GM19023 (cell line): ENCODE data around the gene SERF2.
"Not testable (repeated sequence)": the region's sequence is repeated elsewhere in the genome, so short reads cannot be mapped to it uniquely, and the experiment has no call there.

ENCODE experiments used
- ATAC-seq: cut with Tn5 transposase; IDR thresholded peaks from one replicate; pipeline ENCODE4 v1.9.1; 2021; ENCODE audit warnings: mild to moderate bottlenecking, moderate library complexity; ENCODE audit not compliant: unreplicated experiment

SERF2 gene

DNA sequence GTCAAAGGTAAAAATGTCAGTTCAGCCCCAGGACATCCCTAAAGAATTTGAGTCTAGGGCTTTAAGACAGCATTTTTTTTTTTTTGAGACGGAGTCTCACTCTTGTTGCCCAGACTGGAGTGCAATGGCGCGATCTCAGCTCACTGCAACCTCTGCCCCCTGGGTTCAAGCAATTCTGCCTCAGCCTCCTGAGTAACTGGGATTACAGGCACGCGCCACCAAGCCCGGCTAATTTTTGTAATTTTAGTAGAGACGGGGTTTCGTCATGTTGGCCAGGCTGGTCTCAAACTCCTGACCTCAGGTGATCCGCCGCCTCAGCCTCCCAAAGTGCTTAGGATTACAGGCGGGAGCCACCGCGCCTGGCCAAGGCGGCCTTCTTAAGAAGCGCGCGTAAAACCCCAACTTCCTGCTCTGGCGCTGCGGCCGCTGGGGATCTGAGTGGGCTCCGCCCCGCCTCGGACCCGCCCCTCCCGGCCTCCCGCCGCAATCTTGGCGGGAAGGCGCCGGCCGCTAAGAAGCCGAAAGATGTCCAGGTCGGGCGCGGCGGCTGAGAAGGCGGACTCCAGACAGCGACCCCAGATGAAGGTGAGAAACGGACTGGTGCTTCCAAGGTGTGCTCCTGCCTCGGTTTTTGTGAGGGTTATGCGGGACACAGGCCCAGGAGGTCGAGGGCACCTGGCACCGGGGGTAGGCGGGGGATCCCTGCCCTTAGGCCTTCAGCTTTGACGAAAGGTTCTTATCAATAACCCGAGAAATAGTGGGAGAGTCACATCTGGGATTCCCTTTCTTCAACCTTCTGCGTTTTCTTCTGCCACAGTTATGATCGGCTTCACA is 34.6 kb downstream of the SERF2 start, which contains the start of gene WDR76:
TSS of gene WDR76 (plus strand) at position 495 of the 834 bp plus-strand sequence. CDS start at position 526, 31 bp downstream.
- peak; percentile 62 for ATAC-seq

DNA sequence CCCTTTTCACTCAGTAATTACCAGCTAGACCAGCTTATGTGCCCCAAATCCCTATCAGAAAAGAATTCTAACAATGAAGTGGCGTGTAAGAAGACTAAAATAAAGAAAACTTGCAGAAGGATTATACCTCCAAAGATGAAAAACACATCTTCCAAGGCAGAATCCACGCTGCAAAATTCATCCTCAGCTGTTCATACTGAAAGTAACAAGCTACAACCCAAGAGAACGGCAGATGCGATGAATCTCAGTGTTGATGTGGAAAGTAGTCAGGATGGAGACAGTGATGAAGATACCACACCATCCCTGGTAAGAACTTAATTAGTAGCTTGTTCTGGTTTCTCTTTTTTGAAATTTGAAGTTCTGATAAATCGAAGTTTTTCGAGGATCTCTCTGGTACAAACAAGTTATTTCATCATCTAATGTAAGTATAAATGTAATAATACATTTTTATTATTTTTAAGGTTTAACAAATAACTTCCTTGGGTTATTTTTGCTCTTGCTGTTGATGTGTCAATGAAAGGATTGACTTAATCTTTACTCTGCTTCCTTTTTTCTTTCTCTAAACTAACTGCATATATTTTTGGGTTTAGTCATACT is 36.0 kb downstream of the SERF2 start:
- ATAC-seq, result no peak

DNA sequence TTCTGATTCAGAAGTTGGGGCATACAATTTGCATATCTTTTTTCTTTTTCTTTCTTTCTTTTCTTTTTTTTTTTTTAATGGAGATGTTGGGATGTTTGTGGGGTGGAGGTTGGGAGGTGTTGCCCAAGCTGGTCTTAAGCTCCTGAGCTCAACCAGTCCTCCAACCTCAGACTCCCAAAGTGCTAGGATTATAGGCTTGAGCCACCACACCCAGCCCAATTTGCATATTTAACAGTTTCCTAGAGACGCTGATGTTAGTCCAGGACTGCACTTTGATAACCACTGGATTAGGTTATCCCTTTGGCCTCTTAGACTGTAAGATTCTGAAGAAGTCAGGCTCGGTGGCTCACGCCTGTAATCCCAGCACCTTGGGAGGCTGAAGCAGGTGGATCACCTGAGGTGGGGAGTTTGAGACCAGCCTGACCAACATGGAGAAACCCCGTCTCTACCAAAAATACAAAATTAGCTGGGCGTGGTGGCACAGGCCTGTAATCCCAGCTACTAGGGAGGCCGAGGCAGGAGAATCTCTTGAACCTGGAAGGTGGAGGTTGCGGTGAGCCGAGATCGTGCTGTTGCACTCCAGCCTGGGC is 37.9 kb downstream of the SERF2 start:
- ATAC-seq, result not testable (repeated sequence)

DNA sequence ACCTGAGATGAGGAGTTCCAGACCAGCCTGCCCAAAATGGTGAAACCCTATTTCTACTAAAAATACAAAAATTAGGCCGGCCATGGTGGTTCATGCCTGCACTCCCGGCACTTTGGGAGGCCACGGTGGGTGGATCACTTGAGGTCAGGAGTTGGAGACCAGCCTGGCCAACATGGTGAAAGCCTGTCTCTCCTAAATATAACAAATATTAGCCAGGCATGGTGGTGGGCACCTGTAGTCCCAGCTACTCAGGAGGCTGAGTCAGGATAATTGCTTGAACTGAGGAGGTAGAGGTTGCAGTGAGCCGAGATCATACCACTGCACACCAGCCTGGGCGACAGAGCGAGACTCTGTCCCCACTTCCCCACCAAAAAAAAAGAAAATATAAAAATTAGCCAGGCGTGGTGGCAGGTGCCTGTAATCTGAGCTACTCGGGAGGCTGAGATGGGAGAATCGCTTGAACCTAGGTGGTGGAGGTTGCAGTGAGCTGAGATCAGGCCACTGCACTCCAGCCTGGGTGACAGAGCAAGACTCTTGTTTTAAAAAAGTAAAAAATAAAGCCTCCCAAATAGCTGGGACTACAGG is 38.7 kb downstream of the SERF2 start:
- not testable (repeated sequence) for ATAC-seq

DNA sequence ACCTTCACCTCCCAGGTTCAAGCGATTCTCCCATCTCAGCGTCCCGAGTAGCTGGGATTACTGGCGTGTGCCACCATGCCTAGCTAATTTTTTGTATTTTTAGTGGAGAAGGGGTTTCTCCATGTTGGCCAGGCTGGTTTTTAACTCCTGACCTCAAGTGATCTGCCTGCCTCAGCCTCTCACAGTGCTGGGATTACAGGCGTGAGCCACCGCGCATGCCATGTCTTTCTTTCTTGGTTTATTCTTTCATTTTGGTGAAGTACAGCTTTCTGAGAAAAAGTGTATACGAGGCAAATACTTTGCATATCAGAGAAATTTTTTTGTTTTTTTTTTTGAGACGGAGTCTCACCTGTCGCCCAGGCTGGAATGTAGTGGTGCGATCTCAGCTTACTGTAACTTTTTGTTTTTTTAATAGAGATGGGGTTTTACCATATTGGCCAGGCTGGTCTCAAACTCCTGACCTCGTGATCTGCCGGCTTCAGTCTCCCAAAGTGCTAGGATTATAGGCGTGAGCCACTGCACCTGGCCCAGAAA is 39.5 kb downstream of the SERF2 start:
- ATAC-seq, result not testable (repeated sequence)

DNA sequence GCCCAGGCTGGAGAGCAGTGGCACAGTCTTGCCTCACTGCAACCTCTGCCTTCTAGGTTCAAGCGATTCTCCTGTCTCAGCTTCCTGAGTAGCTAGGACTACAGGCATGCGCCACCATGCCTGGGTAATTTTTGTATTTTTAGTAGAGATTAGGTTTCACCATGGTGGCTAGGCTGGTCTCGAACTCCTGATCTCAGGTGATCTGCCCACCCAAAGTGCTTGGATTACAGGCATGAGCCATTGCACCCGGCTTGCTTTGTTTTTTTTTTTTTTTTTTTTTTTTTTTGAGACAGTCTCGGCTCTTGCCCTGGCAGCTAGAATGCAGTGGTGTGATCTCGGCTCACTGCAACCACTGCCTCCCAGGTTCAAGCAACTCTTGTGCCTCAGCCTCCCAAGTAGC is 40.4 kb downstream of the SERF2 start:
- ATAC-seq, result not testable (repeated sequence)

DNA sequence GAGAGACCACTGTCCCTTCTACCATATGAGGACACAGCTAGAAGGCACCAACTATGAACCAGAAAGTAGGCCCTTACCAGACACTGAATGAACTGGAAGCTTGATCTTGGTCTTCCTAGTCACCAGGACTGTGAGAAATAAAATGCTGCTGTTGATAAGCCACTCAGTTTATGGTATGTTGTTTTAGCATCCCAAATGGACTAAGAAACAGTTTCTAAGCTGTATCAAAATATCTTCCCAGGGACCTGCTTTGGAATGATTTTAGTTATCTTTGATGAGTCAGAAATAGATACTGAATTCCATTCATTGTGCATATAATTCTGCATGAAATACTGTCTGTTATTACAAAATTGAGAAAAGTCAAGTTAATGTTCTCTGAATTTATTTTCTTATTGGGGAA is 53.3 kb downstream of the SERF2 start:
- no peak for ATAC-seq
